ENCODE results near the gene SMPD3.

The SMPD3 gene

DNA sequence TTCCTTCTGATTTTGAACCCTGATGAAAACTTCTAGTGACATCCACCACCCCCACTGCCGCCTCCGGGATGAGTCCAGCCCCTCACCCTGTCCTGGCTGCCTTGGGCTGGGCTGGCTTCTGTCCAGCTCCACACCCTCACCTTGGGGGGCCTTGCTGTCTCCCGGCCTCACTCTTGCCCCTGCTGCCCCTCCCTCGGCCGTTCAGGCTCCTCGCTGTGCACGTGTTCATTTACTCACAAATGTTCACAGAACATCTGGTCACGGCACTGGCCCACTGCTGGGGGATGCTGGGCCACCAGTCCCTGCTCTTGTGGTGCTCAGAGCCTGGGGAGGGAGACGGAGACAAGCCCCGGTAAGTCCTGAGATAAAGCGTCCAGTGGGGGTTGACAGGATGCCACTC lies 96.8 kb downstream of the SMPD3 start:
- DNase-seq, result no peak

DNA sequence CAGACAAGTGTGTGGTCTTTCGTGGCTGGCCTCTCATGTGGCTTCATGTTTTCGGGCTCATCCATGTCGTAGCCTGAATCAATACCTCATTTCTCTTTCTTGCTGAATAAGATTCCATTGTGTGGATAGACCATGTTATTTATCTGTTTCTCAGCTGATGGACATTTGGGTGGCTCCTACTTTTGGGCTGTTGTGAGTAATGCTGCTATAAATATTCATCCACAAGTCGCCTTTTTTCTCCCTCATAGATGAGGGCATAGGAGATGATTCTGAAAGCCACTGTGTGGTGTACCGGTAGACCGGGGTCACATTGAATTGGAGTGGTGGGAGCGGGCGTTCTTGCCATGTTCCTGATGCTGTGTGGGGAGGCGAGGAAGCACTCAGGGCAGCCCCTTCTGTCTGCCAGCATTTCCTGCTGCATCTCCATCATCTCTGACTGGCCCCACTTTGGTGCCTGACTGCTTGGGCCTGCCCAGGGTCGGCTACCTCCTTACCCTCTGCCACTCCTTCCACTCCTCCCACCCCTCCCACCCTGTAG lies 97.4 kb downstream of the SMPD3 start:
- DNase-seq, result no peak

DNA sequence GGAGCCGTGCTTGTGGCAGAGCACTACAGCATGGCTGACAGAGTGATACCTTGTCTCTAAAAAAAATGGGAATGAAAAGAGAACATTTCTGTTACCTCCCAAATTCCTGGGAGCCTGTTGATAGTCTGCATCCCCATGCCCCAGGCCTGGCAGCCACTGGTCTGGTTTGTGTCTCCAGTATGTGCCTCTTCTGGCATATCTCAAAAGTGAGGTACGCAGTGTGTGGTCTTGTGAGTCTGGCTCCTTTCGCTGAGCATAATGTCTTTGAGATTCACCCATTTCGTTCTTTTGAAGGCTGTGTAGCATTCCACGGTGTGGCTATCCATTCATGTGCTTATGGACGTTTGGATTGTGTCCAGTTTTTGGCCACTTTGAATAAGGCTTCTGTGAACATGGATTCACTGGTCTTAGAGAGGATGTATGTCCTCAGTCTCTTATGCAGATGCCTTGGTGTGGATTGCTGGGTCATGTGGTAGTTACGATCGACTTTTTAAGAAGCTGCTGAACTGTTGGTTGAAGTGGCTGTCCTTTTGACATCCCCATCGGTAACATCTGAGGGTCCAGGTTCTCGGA lies 98.4 kb downstream of the SMPD3 start:
- DNase-seq, result no peak

DNA sequence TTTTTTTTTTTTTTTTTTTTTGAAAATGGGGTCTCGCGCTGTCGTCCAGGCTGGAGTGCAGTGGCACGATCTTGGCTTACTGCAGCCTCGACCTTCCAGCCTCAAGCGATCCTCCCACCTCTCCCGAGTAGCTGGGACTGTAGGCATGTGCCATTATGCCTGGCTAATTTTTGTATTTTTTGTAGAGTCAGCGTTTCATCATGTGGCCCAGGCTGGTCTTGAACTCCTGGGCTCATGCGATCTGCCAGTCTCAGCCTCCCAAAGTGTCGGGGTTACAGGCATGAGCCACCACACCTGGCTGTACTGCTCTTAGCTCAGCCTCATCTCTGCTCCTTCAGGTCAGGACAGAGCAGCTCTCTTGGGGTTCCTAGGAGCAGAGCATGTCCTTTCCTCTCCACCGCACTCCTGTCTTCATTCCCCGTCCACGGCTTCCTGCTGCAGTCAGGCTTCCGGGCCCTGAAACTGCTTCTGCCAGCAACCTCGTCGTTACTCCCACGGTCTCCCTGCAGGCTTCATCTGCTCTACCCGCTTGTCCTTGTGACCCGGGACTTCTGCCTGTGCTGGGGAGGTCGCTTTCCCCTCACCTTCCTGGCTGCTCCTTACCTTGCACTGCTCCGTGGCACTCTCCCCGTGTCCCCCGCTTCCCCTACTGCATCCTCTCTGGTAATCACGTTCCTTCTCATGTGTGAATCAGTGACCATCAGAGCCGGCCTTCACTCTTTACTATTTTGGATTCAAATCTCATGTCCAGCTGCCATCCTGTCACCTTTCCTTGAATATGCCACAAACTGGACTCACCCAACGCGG lies 99.5 kb downstream of the SMPD3 start:
- DNase-seq, result no peak

DNA sequence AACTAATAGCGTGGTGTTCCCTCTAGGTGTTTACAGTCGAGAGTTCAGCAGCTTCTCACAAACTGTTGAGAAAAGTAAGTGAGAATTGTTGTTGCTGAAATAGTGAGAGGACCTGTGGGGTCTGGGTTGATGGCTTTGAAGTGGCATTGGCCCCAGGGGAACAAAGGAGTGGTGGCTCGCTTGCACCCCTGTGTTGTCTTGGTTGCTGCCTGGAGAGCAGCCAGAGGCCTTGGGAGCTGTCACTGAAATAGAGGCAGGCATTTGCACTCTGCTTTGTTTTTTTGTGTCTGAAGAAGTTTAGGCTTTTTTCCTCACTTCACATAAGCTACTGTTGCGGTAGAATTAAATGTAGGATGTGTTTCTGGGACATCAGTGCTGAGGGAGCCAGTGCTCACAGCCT lies 100.7 kb downstream of the SMPD3 start:
- no peak for DNase-seq

DNA sequence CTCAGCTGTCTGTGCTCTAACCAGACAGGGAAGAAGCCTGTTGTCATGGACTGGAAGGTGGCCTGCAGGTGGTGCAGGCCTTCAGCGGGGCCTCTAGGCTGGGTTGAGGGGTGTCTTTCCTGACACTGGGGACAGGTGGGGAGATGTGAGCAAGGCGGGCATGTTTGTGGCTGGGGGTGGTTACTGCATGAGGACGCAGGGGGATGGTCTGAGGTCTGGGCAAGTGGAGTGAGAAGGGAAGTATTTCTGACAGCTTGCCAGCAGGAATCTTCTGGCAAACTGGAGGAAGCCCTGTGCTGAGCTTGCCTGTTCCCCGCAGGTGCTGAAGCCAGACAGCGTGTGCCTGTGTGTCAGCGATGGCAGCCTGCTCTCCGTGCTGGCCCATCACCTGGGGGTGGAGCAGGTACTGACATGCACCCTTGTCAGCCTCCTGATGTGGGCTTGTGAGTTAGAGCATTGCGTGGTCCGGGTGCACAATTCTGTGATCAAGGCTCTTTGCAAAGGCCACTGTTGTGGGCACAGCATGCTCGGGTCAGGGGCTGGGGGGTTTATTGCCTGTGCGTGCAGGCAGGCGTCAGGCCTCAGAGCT lies 101.3 kb downstream of the SMPD3 start:
- no peak for DNase-seq

DNA sequence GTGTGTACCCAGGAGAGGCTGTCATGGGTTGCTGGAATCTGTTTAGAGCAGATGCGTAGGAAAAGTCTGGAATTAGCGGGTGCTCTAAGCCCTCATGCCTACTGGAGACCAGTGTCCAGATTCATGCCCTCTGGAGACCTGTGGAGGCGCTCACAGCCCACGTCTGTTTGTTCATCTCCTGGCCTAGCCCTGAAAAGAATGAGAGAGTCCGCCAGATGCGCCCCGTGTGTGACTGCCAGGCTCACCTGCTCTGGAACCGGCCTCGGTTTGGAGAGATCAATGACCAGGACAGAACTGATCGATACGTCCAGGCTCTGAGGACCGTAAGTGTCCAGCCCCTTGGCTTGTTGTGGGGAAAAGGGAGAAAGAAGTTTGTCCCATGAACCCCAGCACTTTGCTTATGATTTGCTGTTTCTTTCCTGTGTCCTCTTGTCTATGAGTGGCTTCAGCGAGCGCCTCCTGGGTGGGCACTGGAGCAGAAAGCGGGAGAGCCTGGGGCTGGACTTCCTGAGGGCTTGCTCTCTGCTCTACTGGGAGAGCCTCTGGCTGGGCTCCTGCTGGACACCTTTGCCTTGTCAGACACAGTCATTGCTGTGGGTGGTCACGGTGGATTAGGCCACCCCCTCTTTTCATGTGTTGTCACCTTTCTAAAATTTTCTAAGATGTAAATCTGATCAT lies 102.2 kb downstream of the SMPD3 start:
- no peak for DNase-seq

DNA sequence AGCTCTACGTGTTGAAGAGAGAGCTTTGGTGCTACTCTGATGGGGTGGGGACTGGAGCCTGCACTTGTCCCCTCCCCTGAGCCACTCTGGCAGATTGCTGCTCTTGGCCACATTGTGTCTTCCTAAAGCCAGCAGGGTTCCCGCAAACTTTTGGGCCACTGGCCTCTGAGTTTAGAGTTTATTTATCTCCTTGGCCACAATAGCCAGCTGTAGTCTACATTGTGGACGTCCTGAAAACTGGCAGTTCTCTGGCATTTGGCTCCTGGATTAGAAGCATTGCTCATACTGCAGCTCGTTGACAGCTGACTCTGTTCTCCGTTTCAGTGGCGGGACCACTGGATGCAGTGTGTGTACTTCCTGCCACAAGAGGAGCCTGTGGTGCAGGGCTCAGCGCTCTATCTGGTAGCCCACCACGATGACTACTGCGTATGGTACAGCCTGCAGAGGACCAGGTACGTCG lies 102.9 kb downstream of the SMPD3 start:
- DNase-seq, result no peak

DNA sequence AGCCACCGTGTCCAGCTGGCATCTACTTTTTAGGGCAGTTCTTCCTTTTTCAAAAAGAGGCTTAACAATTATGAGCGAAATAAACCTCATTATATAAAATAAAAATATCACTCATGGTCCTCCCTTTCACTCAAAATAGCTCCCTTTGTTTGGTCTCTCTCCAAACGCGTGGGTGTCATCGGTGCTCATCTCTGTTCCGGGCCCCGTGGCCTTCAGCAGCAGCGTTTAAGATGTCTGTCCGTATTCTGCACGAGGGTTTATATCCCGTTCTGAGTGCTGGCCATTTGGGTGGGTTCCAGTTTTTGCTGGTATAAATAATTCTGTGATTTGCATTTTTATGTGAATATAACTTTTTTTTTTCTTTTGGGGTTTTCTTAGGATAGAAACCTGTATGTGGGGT lies 104.1 kb downstream of the SMPD3 start:
- no peak for DNase-seq

DNA sequence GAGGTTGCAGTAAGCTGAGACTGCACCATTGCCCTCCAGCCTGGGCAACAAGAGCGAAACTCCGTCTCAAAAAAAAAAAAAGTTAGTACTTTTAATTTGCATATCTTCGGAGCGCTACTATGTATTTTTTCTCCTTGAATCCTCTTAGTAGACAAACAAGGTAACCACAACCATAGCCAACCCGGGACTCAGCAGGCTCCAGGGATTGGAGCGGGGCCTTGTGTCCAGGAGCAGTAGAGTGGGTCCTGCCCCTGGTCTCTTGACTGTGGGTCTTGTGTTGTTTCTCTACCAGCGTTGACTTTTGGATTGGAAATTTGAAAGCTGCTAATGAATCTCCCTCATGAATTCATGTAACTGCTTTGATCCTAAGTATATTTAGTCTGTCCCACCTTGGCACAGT lies 105.2 kb downstream of the SMPD3 start:
- DNase-seq, result no peak

DNA sequence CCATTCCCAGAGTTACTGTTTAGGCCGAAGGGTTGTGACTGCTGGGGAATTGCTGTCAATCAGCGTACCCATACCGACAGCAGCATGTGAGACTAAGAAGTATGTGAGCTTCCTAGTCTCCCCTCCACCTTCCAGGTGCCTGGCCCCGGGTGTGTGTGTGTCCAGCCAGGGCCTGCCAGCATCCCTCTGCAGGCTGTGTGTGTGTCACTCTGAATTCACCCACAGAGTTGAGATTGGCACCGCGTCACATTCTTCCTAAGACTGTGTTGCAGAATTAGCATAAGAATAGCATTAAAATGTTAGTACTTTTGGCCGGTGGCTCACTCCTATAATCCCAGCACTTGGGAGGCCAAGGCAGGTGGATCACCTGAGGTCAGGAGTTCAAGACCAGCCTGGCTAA lies 105.7 kb downstream of the SMPD3 start:
- DNase-seq, result no peak

DNA sequence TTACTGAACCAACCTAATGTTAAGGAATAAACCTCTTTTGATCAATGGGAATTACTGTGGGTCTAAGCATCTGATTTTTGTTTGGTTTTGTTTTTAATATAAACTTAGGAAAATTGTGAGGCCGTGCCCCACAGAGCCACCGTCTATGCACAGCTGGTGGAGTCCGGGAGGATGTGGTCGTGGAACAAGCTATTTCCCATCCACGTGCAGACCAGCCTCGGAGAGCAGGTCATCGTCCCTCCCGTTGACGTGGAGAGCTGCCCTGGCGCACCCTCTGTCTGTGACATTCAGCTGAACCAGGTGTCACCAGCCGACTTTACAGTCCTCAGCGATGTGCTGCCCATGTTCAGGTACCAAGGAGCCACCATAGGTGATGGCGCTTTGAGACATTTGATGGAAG lies 109.1 kb downstream of the SMPD3 start:
- no peak for DNase-seq

DNA sequence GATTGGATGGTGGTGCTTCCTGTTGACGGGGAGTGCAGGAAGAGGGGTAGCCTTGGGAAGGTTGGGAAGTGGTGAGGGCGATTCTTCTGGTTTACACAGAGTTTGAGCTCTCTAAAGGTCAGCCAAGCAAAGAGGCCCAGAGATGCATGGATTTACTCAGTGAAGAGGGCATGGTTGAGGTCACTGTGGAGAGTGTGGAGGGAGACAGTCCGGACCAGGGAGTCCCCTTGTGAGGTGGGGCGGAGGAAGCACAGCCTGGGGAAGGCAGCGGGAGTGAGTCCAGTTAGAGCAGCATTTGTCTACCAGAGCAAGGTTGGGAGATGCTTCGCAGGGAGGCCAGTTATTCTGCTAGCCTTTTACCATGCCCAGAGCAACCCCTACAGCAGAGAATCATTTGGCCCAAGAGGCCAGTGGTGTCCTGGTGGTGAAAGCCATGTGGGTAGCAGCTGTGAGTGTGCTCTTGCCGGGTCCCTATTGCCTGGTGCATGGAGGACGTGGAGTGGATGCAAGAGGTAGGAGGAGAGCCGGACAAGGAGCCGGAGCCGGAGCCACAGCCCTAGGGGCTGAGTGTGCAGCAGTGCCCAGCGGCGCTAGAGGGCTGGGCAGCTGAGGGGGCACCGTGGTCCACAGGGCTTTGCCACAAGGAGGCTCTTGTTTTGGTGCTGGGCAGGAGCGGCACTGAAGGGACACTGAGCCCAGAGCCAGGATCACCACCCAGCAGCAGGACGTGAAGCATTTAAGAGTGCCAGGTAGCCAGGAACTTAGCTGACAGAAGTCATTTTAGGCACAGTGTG lies 109.8 kb downstream of the SMPD3 start:
- no peak for DNase-seq

DNA sequence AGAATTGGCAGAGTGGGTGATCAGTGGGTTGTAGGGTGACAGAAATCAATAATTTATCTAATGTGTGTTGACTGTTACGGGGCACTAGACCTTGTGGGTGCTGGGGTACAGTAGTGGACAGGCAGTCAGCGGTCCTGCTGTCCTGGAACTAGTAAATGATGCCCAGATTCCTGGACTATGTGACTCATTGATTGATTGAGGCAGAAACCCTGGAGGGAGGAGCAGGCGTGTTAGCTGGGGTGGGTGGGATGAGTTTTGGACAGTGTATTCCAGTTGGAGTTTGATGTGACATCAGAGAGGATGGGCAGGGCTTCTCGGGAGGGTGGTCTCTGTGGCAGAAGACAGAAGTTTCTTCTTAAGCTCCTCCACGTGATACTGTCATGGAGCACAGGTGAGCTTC lies 113.1 kb downstream of the SMPD3 start:
- DNase-seq, result no peak

DNA sequence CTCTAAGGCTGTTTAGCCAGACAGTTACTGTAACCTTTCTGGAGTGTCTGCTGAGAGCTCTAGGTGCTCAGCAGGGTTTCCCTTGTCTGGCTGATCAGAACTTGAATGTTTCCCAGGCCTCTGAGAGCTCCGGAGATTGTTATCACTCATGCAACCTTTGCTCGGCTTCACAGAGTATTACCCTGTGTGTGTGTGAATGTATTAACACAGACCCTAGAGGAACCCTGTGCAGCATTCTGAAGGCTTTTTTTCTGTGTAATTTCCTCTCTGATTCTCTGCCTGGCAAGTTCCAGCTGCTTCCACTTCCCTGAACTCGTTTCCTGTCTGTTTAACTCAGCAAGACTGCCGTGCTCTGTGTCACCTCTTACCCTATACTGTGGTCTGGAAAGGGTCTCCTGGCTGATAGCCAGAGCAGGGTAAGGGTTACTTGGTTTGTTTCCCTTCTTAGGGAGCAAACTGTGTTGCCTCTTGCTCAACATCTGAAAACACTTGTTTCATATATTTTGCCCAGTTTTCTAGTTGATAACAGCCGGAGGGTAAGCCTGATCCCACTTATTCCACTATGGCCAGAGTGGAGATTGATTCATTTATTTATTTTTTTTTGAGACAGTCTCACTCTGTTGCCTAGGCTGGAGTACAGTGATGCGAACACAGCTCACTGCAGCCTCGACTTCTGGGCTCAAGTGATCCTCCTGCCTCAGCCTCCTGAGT lies 115.7 kb downstream of the SMPD3 start:
- DNase-seq, result peak; percentile 42

DNA sequence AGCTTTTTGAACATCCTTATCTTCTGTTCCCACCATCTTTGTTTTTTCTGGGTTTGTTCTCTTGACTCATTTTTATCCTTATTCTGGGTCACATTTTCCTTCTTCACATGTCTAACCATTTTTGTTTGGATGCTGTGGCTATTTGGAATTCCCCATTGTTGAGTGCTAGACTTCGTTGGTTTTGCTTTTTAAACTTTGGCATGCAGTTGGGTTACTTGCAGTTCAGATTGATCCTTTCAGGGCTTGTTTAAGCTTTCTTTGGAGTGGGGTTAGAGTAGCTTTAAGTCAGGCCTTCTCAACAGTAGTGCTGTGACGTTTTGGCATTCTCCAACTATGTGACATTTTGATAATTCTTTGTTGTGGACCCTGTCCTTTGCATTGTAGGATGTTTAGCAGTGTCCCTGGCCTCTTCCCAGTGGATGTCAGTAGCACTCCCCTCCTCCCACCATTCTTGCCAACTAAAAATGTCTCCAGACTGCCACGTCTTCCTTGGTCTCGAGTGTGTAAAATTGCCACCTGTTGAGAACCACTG lies 116.4 kb downstream of the SMPD3 start:
- DNase-seq, result peak; percentile 26

DNA sequence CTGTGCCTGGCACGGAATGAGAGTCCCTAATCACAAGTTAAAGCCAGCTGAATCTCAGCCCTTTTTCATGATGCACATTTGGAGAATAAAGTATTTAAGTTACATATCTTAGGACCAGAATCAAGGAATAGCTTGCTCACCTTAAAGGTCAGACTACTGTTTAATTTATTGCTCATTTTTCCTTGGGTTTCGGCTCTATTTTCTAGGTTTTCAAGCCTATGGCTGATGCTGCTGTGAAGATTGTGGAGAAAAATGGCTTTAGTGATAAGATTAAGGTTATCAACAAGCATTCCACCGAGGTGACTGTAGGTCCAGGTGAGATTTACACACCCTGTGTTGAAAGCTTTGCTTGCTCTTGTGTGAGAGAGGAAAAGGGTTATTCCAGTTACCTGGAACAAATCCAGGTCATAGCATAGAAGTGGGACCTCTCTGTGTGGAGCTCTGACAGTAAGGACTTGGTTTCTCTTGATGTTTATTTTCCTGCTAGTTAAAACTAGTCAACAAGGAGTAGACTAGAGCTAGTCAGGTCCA lies 119.4 kb downstream of the SMPD3 start:
- no peak for DNase-seq

DNA sequence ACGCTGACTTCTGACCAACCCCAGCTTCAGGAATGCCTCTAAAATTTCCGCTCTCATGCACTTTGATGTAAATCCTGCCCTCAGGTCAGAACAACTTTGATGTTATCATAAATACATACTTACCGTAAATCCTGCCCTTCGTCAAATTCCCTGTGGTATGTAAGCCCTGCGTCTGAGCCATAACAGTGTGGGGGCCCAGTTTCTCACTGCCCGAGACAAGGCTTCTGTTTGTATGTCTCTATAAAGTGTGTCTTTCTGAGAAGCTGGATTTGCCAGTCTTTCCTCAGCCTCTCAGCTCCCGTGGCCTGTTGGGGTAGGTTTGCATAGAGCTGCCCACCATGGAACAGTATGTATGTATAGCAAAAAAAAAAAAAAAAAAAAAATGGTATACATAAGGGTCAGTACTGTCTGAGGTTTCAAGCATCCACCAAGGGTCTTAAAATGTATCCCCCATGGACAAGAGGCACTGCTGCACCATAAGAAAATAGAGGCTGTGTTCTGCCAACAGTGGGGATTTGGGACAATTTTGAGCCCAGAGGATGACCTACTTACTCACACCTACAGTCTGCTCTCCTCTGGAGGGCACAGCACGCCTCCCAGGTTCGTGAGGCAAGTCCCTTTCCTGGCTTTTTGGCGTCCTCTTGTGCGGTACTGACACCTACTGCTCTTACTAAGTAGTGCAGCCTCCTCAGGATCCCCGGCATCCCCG lies 120.0 kb downstream of the SMPD3 start:
- DNase-seq, result peak; percentile 66

DNA sequence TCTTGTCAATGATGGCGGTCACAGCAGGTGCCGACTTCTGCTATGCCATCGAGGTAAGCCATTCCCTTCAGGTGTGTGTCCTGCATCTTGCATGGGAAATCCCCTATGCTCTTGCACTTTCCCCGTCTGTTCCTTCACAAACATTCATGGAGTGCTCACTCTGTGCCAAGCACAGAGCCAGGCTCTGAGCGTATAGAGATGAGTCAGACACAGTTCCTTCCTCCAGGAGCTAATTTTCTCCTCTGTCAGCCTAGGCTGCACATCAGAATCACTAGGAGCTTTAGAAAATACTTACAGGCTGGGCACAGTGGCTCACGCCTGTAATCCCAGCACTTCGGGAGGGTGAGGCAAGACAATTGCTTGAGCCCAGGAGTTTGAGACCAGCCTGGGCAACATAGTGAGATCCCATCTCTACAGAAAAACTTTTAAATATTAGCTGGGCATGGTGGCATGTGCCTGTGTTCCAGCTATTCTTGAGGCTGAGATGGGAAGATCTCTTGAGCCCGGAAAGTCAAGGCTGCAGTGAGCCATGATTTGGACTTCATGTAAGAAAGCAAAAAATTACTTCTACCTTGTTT lies 123.4 kb downstream of the SMPD3 start:
- no peak for DNase-seq

DNA sequence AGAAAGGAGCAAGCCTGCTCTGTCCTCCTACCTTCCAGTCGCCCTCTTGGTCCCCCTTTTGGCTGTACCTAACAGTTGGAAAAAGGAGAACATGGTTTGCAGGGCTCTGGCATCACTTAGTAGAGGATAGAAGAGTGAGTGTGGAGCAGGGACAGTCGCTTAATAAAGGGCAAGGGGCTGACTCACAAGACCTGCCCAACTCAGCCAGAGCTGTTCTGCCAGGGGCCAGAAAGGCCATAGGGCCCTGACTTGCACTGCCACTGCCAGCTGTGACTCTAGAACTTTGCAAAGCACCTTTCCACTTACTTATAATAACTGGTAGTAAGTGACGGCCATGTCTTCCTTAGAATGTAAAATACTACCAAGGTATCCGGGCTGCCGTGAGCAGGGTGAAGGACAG lies 124.0 kb downstream of the SMPD3 start:
- DNase-seq, result no peak

Measured in HCEC 1CT (cell line).